HG03064 (cell line): ENCODE measurements around the gene LRRC75B.
"Not testable (repeated sequence)": the region's sequence is repeated elsewhere in the genome, so short reads cannot be mapped to it uniquely, and the experiment has no call there.

Experiments
- ATAC-seq: cut with Tn5 transposase; IDR thresholded peaks from one replicate; pipeline ENCODE4 v1.9.1; 2021; ENCODE audit warnings: low read depth; ENCODE audit not compliant: unreplicated experiment

The LRRC75B gene, protein sequence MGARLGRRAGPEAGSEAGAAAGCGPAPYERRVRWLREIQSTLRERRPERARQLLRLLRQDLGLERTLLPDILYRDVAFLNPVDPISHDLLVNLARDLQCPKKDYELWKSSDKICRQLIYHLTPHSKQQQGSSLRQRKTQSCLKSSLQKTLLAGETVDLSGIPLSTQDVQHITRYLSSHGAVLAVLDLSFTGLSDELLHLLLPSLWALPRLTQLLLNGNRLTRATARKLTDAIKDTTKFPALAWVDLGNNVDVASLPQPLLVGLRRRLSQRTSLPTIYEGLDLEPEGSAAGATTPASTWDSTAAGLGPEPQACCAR

DNA sequence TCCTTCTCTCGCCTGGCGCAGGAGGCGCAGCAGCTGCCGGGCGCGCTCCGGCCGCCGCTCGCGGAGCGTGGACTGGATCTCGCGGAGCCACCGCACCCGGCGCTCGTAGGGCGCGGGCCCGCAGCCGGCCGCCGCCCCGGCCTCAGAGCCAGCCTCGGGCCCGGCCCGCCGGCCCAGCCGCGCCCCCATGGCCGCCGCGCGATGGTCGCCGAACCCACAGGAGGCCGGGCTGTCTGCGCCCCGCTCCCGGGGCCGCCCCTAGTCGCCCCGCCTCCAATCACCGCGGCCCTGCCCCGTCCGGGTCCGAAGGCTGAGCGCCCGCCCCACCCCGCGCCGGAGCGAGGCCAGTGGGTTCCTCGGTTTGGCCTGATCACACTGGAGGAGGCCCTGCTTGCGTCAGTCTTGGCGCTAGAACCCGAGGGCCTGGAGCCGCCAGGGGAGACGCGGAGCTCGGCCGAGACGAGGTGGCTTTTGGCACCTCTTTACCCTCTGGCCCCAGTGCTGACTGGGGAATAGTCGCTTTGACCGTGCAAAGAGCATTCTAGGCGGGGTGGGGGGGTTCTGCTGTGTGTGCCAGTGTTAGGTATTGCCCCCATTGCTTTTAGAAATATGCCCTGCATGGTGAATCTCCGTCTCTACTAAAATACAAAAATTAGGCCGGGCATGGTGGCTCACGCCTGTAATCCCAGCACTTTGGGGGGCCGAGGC is at the start of gene LRRC75B:
TSS of gene LRRC75B (minus strand) at position 223 of the 708 bp plus-strand sequence. CDS start at position 189, 34 bp downstream.
- ATAC-seq: no peak

DNA sequence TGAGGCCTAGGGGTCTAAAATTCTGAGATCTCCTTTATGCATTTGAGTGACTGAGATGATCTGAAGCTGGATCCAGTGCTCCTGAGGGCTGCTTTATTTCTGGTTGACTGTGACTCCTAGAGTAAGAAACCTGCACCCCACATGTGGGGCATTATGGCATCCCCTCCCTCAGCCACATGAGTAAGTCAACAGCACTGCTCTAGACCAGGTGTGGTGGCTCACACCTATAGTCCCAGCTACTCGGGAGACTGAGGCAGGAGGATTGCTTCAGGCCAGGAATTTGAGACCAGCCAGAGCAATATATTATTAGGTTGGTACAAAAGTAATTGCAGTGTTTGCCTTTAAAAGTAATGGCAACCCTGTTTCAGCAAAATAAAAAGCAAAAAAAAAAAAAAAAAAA is 49.4 kb upstream of the LRRC75B start:
- not testable (repeated sequence) for ATAC-seq

DNA sequence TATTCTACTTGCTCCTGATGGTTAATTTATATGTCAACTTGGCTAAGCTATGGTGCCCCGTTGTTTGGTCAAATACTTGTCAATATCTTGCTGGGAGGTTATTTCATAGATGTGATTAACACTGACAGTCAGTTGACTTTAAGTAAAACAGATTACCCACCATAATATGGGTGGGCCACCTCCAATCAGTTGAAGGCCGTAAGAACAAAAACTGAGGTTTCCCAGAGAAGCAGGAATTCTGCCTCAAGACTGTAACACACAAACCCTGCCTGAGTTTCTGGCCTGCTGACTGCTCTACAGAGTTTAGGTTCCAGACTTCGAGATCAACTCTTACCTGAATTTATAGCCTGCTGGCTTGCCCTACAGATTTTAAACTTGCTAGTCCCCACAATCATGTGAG is 43.6 kb upstream of the LRRC75B start:
- ATAC-seq: not testable (repeated sequence)

DNA sequence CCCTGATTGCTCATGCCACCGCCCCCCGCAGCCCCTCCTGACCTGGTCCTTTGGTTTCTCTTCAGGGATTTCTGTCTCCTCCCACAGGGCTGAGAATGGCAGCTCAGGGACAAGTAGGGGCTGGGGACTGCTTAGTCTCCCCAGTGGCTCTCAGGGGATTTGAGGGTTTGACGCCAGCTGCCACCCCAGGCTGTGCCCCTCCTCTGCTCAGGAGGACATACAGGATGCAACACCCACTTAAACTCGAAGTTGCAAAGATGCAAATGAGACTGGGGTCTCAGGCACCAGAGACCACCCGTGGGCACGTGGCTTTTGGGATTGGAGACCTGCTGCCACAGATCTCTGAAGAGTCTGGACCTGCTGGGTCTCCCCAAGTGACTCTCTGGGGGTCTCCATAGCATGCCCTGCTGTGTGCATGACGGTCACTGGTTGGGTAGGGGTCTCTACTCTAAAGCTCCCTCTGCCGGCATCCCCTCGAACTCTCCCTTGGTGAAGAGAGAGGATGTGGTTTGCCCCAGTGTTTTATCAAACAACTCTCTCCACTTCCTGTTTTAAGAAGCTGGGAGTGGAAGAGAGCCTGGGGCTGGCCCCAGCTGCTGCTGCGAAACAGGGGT is 42.0 kb upstream of the LRRC75B start:
- ATAC-seq: not testable (repeated sequence)

DNA sequence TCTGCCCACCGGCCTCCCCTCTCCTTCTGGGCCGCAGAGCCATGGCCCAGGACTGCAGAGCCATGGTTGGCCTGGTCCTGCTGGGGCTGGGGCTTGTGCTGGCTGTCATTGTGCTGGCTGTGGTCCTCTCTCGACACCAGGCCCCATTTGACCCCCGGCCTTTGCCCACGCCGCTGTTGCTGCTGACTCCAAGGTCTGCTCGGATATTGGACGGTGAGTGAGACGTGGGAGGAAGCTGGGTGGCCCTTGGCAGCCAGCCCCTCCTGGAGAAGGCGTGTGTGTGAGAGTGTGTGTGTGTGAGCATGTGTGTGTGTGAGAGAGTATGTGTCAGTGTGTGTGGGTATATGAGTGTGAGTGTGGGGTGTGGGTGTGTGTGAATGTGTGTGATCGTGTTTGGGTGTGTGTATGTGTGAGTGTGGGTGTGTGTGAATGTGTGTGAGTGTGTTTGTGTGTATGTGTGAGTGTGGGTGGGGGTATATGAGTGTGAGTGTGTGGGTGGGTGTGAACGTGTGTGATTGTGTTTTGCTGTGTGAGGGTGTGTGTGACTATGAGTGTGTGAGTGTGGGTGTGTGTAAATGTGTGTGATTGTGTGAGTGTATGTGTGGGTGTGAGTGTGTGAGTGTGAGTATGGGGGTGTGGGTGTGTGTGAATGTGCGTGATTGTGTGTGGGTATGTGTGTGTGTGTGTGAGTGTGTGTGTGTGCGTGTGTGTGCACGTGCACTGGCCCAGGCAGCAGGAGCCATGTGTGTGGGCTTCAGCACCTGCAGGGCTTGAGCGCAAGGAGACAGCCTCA is 40.6 kb upstream of the LRRC75B start:
- not testable (repeated sequence) for ATAC-seq

DNA sequence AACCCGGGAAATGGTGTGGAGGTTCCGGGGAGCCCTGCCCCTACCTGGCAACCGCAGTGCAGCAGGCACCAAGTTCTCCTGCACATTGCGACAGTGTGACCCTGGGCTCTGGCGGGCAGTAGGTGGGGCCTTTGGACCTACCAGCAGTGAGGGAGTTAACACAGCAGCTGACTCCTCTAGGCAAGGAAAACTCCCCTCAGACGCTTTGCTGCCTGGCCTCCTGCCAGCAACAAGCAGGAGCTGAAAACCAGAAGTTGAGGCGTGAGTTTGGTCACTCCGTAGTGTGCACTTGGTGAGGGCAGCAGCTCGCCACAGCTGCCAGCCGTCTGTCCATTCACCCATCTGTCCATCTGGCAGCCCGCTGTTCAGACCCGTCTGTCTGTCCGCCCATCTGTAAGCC is 39.8 kb upstream of the LRRC75B start:
- not testable (repeated sequence) for ATAC-seq

DNA sequence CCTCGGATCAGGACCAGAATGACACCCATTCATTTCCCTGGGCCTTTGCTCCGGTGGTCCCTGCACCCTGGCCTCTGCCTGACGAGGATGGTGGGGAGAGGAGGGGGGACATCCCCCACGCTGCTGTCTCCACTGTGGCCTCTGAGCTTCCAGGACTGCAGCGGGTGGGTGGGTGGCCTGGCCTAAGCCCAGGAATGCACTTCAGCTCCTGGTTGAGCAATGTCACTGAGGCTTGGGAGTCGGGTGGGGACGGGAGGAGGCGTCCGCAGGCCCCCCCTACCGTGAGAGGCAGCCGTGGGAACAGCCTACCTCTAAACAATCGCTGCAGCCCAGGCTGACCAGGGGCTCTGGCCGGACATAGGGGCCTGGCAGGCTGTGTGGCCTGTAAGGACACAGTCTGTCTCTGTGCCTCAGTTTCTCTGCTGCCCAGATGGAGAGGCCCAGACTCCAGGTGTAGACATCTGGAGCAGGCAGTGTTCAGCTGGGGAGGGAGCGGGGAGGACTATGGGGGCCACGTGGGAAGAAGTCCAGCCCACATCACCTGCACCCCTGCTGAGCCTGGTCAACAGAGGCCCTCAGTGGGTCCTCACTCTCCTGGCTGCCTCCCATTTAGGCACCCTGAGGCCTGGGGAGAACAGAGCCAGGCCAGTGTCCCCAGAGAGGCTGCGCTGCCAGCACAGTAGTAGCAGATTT is 38.7 kb upstream of the LRRC75B start:
- ATAC-seq: not testable (repeated sequence)

DNA sequence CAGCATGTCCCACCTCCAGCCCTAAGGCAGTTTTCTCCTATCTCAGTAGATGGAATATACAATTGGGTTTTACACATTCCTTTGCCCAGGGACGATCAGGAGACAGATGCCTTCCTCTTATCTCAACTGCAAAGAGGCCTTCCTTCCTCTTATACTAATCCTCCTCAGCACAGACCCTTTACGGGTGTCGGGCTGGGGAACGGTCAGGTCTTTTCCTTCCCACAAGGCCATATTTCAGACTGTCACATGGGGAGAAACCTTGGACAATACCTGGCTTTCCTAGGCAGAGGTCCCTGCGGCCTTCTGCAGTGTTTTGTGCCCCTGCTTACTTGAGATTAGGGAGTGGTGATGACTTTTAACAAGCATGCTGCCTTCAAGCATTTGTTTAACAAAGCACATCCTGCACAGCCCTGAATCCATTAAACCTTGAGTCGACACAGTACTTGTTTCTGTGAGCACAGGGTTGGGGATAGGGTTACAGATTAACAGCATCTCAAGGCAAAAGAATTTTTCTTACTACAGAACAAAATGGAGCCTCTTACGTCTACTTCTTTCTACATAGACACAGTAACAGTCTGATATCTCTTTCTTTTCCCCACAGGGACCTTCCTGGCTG is 38.0 kb upstream of the LRRC75B start:
- not testable (repeated sequence) for ATAC-seq

DNA sequence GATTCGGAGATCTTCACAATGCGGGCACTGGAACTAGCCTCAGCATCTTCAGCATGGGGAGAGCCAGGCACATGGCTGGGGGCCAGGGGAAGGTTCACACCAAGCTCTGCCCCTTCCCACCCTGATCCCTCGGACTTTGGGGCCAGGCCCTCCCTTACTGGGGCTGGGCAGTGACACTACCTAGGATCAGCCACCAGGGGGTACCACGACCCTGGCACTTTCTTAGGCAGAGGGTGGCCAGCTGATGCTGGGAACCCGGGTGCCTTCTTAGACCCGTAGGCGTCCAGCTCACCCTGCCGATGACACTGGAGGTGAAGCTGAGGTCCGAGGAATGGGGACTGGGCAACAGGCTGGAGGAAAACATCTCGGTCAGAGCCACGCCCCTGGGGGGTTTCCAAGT is 36.2 kb upstream of the LRRC75B start:
- ATAC-seq: not testable (repeated sequence)

DNA sequence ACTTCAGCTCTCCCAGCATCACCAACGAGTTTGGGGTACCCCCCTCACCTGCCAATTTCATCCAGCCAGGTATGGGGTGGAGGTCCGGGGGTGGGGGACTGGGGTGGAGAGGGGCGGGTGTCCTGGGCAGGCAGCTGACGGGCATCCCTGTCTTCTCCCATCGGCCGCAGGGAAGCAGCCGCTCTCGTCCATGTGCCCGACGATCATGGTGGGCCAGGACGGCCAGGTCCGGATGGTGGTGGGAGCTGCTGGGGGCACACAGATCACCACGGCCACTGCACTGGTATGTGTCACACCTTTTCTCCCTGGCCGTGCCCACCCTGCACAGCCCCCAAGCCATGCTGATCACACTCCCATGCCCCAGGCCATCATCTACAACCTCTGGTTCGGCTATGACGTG is 35.0 kb upstream of the LRRC75B start:
- not testable (repeated sequence) for ATAC-seq

DNA sequence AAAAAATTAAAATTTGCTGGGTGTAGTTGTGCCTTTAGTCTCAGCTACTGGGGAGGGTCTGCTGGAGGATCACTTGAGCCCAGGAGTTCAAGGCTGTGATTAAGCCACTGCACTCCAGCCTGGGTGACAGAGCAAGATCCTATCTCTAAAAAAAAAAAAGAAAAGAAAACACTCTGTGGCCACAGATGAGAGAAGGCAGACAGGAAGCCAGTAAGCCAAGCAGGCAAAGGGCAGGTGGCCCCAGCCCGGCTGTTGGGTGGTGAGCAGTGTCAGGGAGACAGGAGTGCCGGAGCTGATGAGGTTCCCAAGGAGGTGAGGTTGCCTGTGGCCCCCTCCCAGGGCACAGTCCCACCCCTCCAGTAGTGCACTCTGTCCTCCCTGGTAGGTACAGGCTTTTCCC is 29.7 kb upstream of the LRRC75B start:
- not testable (repeated sequence) for ATAC-seq

DNA sequence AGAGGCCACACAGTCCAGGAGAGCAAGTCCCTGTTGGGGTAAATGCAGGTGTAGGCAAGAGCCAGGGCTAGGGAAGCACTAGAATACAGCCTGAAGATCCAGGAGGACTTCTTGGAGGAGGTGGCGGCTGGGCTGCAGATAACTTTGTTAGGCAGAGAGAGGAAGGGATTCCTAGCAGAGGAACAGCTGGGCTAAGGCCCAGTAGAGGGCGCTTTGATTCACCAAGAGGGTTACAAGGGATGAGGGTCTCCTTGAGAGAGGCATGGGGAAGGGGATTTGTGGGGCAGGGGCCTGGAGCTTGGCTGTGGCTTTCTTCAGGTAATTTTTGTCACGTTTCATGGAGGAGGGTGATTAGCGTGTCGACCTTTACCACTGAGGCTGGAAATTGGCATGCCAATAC is 28.4 kb upstream of the LRRC75B start:
- not testable (repeated sequence) for ATAC-seq

DNA sequence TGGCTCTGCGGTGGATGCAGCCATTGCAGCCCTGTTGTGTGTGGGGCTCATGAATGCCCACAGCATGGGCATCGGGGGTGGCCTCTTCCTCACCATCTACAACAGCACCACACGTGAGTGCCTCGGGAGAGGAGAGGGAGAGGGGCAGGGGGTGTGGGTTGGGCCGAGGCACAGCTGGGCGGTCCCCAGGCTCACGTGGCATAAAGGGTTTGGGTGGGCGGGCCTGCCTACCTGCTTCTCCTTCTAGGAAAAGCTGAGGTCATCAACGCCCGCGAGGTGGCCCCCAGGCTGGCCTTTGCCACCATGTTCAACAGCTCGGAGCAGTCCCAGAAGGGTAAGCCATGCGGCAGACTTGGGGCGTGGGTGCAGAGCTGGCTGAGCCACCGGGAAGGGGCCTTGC is 21.9 kb upstream of the LRRC75B start:
- not testable (repeated sequence) for ATAC-seq

DNA sequence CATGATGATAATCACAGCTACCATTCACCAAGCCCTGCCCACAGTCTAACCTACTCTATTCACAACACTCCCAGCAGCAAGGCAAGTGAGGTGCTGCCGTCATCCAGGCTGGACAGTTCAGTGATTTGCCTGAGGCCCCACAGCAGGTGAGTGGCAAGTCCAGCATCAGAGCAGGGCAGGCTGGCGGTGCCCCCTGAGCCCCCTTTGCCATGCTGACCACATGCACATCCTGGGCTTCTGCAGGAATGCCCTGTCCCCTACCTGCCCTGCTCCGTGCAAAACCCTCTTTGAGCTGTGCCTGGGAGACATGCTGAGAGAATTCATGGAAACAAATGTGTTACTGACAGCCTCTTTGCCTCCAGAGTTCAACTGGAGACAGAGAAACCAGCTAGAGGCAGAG is 17.0 kb upstream of the LRRC75B start:
- not testable (repeated sequence) for ATAC-seq

DNA sequence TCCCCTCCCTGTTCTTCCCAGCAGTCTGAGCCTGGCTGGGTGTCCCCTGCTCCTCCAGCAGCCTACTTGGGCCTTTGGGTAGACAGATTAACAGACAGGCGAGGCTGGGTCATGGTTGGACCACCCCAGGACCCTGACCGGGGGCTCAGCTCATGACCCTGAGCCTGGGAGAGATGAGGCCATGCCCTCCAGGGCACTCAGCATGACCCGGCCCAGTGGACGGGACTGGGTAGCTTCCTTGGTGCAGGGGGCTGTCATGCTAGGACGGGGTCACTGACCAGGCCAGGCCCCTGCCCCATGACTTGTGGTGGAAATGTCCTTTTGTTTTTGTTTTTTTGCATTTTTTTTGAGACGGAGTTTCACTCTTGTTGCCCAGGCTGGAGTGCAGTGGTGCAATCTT is 15.5 kb upstream of the LRRC75B start:
- not testable (repeated sequence) for ATAC-seq

DNA sequence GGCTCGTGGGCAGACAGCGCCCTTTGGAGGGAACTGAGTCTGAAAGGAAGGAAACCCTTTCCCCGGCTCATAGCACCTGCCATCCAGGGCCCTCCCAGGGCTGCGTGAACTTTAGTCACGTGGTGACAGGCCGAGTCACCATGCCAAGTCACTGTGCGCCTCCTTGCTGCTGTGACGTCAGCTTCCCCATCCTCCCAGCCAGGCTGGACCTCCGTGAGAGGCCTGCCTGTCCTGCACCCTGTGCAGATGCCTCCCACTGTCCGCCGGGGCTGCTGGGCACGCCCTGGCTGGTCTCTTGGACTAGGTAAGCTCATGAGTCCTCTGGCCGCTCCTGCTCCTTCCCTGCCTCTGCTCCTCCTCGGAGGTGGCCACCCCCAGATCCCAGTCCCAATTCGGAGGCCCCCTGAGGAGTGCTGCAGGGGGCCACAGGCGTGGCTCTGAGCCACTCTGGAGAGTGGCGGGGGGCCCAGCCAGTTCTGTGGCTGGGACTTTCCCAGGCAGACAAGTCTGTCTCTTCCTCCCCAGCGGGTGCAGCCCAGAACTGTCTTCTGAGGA is 14.6 kb upstream of the LRRC75B start:
- ATAC-seq: not testable (repeated sequence)

DNA sequence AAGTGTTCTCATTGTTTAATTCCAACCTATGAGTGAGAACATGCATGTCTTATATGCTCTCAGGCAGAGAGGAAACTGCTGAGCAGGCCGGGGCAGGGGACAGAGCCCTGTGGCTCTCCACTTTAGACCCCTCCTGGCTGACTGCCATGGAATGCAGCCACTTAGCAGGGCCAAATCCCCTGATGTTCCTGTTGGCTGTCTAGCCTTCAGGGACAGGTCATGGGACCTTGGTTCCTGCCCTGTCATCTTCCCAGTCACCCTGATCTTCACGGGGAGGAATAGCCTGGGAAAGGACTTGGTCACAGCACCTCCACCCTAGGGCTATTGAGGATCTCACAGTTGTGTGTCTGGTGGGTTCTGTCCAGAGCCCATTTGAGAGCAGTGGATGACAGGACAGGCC is 13.5 kb upstream of the LRRC75B start:
- not testable (repeated sequence) for ATAC-seq

DNA sequence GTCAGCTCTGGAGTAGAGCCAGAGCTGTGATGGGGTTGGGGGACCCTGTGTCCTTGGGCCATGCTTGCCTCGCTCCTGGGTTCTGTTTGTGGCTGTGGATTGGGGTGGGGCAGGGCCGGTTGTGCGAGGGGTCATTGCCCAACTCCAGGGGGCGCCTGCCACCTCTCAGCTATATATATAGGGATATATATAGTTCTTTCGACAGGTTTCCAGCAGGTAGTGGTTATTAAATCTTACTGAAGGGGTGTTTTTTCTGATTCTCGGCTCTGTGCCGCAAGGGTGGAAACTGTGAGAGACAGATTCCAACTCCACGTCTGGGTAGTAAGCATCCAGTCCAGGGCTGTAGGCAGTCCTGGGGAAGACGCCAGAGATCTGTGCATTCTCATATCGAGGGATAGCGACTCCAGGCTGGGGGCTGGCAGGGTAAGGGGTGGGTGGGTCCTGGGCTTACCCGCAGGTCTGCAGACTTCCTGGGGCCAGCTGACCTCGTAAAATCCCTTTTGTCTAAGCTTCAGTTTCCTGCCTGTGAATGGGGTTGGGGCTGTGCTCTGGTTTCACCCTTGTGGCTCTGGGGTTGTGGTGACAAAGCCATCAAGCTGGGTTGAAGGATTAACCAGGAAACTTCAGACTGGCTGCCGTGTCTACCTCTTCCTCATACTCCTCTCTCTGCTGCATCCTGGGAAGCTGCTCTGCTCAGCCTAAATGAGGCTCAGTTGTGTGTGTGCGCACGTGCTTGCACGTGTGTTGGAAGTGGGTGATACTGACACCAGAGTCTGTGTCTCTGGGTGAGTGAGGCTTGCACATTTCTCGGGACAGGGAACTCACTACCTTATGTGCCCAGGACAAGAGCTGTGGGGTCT is 11.1 kb upstream of the LRRC75B start:
- ATAC-seq: not testable (repeated sequence)
